GM18907 (cell line): ENCODE measurements around the gene EEF2.
"Not testable (repeated sequence)": the region's sequence is repeated elsewhere in the genome, so short reads cannot be mapped to it uniquely, and the experiment has no call there.

Experiments used
- ATAC-seq: cut with Tn5 transposase; IDR thresholded peaks from one replicate; pipeline ENCODE4 v1.9.1; 2021; ENCODE audit warnings: mild to moderate bottlenecking, moderate library complexity; ENCODE audit not compliant: unreplicated experiment

Gene EEF2

GRCh38 chr19:4015705-4016402 is 30.6 kb upstream of the EEF2 start:
- no peak for ATAC-seq

GRCh38 chr19:4014541-4015491 is 29.6 kb upstream of the EEF2 start:
- ATAC-seq, result no peak

- ATAC-seq, result no peak
Observed at GRCh38 chr19:4013886-4014540, 28.8 kb upstream of the EEF2 start.

- ATAC-seq, result no peak
Observed at GRCh38 chr19:4012975-4013634, 27.8 kb upstream of the EEF2 start.

- ATAC-seq, result no peak
Observed at GRCh38 chr19:4012092-4012974, 27.1 kb upstream of the EEF2 start.

GRCh38 chr19:4011430-4011829 is 26.2 kb upstream of the EEF2 start:
- ATAC-seq, result not testable (repeated sequence)

- ATAC-seq, result no peak
Observed at GRCh38 chr19:4010808-4011110, 25.5 kb upstream of the EEF2 start.

GRCh38 chr19:4009990-4010807 is 24.9 kb upstream of the EEF2 start:
- no peak for ATAC-seq

GRCh38 chr19:4007836-4008539 is 22.7 kb upstream of the EEF2 start:
- ATAC-seq, result peak; percentile 5

GRCh38 chr19:4007021-4007835 is 22.0 kb upstream of the EEF2 start, which contains the start of gene PIAS4:
Gene PIAS4, plus strand, starts transcription at chr19:4007736. Its CDS starts 25 bp downstream, at chr19:4007761.
- ATAC-seq, result peak; percentile 83

- not testable (repeated sequence) for ATAC-seq
Observed at GRCh38 chr19:4005436-4005835, 20.2 kb upstream of the EEF2 start.

- ATAC-seq, result not testable (repeated sequence)
Observed at GRCh38 chr19:4000798-4001197, 15.5 kb upstream of the EEF2 start.

GRCh38 chr19:3998667-3999412 is 13.6 kb upstream of the EEF2 start:
- not testable (repeated sequence) for ATAC-seq

GRCh38 chr19:3995607-3996006 is 10.3 kb upstream of the EEF2 start:
- no peak for ATAC-seq

- no peak for ATAC-seq
Observed at GRCh38 chr19:3990815-3991117, 5.5 kb upstream of the EEF2 start.

GRCh38 chr19:3987619-3988371 is 2.5 kb upstream of the EEF2 start:
- peak; percentile 42 for ATAC-seq
